Measurements from ENCODE around the gene CFAP107.

DNA sequence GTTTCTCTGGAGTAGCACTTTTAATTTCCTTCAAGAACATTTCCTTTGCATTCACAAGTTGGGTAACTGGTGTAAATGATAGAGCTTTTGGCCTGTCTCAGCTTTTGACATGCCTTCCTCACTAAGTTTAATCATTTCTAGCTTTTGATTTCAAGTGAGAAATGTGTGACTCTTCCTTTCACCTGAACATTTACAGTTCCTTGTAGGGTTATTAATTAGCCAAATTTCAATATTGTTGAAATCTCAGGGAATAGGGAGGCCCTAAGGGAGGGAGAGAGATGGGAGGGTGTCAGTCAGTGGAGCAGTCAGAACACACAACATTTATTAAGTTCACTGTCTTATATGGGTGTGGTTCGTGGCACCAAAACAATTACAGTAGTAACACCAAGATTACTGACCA, 15.8 kb upstream of the CFAP107 start:
- TF ChIP-seq, protein P1, sequence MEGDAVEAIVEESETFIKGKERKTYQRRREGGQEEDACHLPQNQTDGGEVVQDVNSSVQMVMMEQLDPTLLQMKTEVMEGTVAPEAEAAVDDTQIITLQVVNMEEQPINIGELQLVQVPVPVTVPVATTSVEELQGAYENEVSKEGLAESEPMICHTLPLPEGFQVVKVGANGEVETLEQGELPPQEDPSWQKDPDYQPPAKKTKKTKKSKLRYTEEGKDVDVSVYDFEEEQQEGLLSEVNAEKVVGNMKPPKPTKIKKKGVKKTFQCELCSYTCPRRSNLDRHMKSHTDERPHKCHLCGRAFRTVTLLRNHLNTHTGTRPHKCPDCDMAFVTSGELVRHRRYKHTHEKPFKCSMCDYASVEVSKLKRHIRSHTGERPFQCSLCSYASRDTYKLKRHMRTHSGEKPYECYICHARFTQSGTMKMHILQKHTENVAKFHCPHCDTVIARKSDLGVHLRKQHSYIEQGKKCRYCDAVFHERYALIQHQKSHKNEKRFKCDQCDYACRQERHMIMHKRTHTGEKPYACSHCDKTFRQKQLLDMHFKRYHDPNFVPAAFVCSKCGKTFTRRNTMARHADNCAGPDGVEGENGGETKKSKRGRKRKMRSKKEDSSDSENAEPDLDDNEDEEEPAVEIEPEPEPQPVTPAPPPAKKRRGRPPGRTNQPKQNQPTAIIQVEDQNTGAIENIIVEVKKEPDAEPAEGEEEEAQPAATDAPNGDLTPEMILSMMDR (IDR thresholded peaks at IDR 0.05): no peak
- TF ChIP-seq, protein P2, sequence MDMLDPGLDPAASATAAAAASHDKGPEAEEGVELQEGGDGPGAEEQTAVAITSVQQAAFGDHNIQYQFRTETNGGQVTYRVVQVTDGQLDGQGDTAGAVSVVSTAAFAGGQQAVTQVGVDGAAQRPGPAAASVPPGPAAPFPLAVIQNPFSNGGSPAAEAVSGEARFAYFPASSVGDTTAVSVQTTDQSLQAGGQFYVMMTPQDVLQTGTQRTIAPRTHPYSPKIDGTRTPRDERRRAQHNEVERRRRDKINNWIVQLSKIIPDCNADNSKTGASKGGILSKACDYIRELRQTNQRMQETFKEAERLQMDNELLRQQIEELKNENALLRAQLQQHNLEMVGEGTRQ (CRISPR knock-in tag; IDR thresholded peaks at IDR 0.05): no peak
- TF ChIP-seq ESRRA (CRISPR knock-in tag; IDR thresholded peaks at IDR 0.05; ENCODE audit: borderline replicate concordance) (no peak), CREM (CRISPR knock-in tag; IDR thresholded peaks at IDR 0.05) (no peak), FOXJ3 (CRISPR knock-in tag; IDR thresholded peaks at IDR 0.05; ENCODE audit: borderline replicate concordance) (no peak), FOXK1 (CRISPR knock-in tag; IDR thresholded peaks at IDR 0.05) (no peak), TEAD1 (CRISPR knock-in tag; IDR thresholded peaks at IDR 0.05) (no peak), CREB1 (CRISPR knock-in tag; IDR thresholded peaks at IDR 0.05) (no peak), NFYB (CRISPR knock-in tag; conservative IDR thresholded peaks at IDR 0.05; ENCODE audit: low read depth) (no peak)
- TF ChIP-seq, protein P3, sequence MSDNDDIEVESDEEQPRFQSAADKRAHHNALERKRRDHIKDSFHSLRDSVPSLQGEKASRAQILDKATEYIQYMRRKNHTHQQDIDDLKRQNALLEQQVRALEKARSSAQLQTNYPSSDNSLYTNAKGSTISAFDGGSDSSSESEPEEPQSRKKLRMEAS (CRISPR knock-in tag; IDR thresholded peaks at IDR 0.05): no peak
- TF ChIP-seq, protein P4, sequence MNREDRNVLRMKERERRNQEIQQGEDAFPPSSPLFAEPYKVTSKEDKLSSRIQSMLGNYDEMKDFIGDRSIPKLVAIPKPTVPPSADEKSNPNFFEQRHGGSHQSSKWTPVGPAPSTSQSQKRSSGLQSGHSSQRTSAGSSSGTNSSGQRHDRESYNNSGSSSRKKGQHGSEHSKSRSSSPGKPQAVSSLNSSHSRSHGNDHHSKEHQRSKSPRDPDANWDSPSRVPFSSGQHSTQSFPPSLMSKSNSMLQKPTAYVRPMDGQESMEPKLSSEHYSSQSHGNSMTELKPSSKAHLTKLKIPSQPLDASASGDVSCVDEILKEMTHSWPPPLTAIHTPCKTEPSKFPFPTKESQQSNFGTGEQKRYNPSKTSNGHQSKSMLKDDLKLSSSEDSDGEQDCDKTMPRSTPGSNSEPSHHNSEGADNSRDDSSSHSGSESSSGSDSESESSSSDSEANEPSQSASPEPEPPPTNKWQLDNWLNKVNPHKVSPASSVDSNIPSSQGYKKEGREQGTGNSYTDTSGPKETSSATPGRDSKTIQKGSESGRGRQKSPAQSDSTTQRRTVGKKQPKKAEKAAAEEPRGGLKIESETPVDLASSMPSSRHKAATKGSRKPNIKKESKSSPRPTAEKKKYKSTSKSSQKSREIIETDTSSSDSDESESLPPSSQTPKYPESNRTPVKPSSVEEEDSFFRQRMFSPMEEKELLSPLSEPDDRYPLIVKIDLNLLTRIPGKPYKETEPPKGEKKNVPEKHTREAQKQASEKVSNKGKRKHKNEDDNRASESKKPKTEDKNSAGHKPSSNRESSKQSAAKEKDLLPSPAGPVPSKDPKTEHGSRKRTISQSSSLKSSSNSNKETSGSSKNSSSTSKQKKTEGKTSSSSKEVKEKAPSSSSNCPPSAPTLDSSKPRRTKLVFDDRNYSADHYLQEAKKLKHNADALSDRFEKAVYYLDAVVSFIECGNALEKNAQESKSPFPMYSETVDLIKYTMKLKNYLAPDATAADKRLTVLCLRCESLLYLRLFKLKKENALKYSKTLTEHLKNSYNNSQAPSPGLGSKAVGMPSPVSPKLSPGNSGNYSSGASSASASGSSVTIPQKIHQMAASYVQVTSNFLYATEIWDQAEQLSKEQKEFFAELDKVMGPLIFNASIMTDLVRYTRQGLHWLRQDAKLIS (CRISPR knock-in tag; IDR thresholded peaks at IDR 0.05; ENCODE audit: borderline replicate concordance): no peak
- TF ChIP-seq, protein P5, sequence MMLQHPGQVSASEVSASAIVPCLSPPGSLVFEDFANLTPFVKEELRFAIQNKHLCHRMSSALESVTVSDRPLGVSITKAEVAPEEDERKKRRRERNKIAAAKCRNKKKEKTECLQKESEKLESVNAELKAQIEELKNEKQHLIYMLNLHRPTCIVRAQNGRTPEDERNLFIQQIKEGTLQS (CRISPR knock-in tag; conservative IDR thresholded peaks at IDR 0.05): no peak
- TF ChIP-seq, protein P6, sequence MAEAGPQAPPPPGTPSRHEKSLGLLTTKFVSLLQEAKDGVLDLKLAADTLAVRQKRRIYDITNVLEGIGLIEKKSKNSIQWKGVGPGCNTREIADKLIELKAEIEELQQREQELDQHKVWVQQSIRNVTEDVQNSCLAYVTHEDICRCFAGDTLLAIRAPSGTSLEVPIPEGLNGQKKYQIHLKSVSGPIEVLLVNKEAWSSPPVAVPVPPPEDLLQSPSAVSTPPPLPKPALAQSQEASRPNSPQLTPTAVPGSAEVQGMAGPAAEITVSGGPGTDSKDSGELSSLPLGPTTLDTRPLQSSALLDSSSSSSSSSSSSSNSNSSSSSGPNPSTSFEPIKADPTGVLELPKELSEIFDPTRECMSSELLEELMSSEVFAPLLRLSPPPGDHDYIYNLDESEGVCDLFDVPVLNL (CRISPR knock-in tag; IDR thresholded peaks at IDR 0.05; ENCODE audit: borderline replicate concordance, low read depth): no peak

Data from WTC11 (cell line).